H9 (cell line): ENCODE results near the gene SEMA3C. TPM values are rescaled to one million over a fixed set of nuclear protein-coding genes. Genes with fewer than 3 reads are reported as not detected.

Experiments
- DNase-seq: peaks from one replicate; pipeline ENCODE4 v3.0.0-alpha.2; 2017
- H2AFZ ChIP-seq: one replicate; pipeline ENCODE4 v1.6.1; 2013; ENCODE audit warnings: mild to moderate bottlenecking, low read length, control low read depth, moderate library complexity
- H2AK5ac ChIP-seq: 2 replicates; pipeline ENCODE4 v1.6.1; 2013; ENCODE audit warnings: low read length, control low read depth, mixed read lengths; ENCODE audit not compliant: insufficient read length
- H2BK120ac ChIP-seq: one replicate; pipeline ENCODE4 v1.6.1; 2013; ENCODE audit warnings: low read depth, mild to moderate bottlenecking, low read length, control low read depth, inconsistent platforms; ENCODE audit not compliant: poor library complexity, severe bottlenecking
- H2BK12ac ChIP-seq: 2 replicates; pipeline ENCODE4 v1.6.1; 2013; ENCODE audit warnings: low read length, control low read depth, mixed read lengths, low read depth; ENCODE audit not compliant: insufficient read length
- H2BK15ac ChIP-seq: 2 replicates; pipeline ENCODE4 v1.6.1; 2013; ENCODE audit warnings: low read depth, low read length, control low read depth
- H2BK20ac ChIP-seq: one replicate; pipeline ENCODE4 v1.6.1; 2013; ENCODE audit warnings: low read depth, mild to moderate bottlenecking, low read length, control low read depth, inconsistent platforms; ENCODE audit not compliant: poor library complexity, severe bottlenecking
- H2BK5ac ChIP-seq: 2 replicates; pipeline ENCODE4 v1.6.1; 2013; ENCODE audit warnings: low read length, control low read depth, mixed read lengths; ENCODE audit not compliant: insufficient read length
- H3K14ac ChIP-seq: 2 replicates; pipeline ENCODE4 v1.6.1; 2013; ENCODE audit warnings: low read length, control low read depth; ENCODE audit not compliant: insufficient read depth
- H3K18ac ChIP-seq: 2 replicates; pipeline ENCODE4 v1.6.1; 2013; ENCODE audit warnings: low read depth, mild to moderate bottlenecking, mixed read lengths, low read length, control low read depth; ENCODE audit not compliant: insufficient read length
- H3K23ac ChIP-seq: 2 replicates; pipeline ENCODE4 v1.6.1; 2013; ENCODE audit warnings: low read length, control low read depth, mixed read lengths, low read depth; ENCODE audit not compliant: insufficient read length
- H3K23me2 ChIP-seq: 2 replicates; pipeline ENCODE4 v1.6.1; 2013; ENCODE audit warnings: low read depth, mild to moderate bottlenecking, mixed read lengths, low read length, control low read depth; ENCODE audit not compliant: insufficient read length, poor library complexity, severe bottlenecking
- H3K27ac ChIP-seq: 2 replicates; pipeline ENCODE4 v1.5.1; 2013; ENCODE audit warnings: low read length, control low read depth, mixed read lengths, low read depth; ENCODE audit not compliant: insufficient read length
- H3K27me3 ChIP-seq: 2 replicates; pipeline ENCODE4 v1.6.1; 2013; ENCODE audit warnings: low read length, control low read depth, inconsistent platforms; ENCODE audit not compliant: insufficient read depth
- H3K4ac ChIP-seq: 2 replicates; pipeline ENCODE4 v1.6.1; 2013; ENCODE audit warnings: low read depth, mild to moderate bottlenecking, control low read depth, inconsistent platforms, low read length, moderate library complexity
- H3K4me1 ChIP-seq: 2 replicates; pipeline ENCODE4 v1.6.1; 2013; ENCODE audit warnings: low read length, control low read depth, inconsistent platforms; ENCODE audit not compliant: insufficient read depth
- H3K4me2 ChIP-seq: 2 replicates; pipeline ENCODE4 v1.6.1; 2013; ENCODE audit warnings: low read length, control low read depth, mixed read lengths; ENCODE audit not compliant: insufficient read length, insufficient read depth
- H3K56ac ChIP-seq: 2 replicates; pipeline ENCODE4 v1.6.1; 2013; ENCODE audit warnings: low read depth, mild to moderate bottlenecking, mixed read lengths, low read length, control low read depth; ENCODE audit not compliant: insufficient read length
- H3K79me1 ChIP-seq: 2 replicates; pipeline ENCODE4 v1.6.1; 2013; ENCODE audit warnings: low read depth, mild to moderate bottlenecking, moderate library complexity, low read length, control low read depth, inconsistent platforms; ENCODE audit not compliant: insufficient read depth, poor library complexity, severe bottlenecking
- H3K79me2 ChIP-seq: 2 replicates; pipeline ENCODE4 v1.6.1; 2013; ENCODE audit warnings: low read length, control low read depth, inconsistent platforms; ENCODE audit not compliant: insufficient read depth
- H3K9ac ChIP-seq: 2 replicates; pipeline ENCODE4 v1.6.1; 2013; ENCODE audit warnings: low read length, control low read depth, mixed read lengths; ENCODE audit not compliant: insufficient read length; ENCODE audit errors: extremely low read depth
- H3K9me3 ChIP-seq: one replicate; pipeline ENCODE4 v1.6.1; 2013; ENCODE audit warnings: low read depth, low read length, inconsistent platforms; ENCODE audit not compliant: control insufficient read depth
- H3T11ph ChIP-seq: one replicate; pipeline ENCODE4 v1.6.1; 2013; ENCODE audit warnings: mild to moderate bottlenecking, low read length, control low read depth, inconsistent platforms
- H4K20me1 ChIP-seq: one replicate; pipeline ENCODE4 v1.6.1; 2013; ENCODE audit not compliant: control insufficient read depth, insufficient read length, insufficient read depth
- H4K5ac ChIP-seq: 2 replicates; pipeline ENCODE4 v1.6.1; 2013; ENCODE audit warnings: low read depth, mild to moderate bottlenecking, mixed read lengths, low read length, control low read depth; ENCODE audit not compliant: insufficient read length
- H4K8ac ChIP-seq: replicated peaks from 2 replicates; pipeline ENCODE4 v1.6.1; 2013; ENCODE audit warnings: low read length, control low read depth, mixed read lengths, low read depth; ENCODE audit not compliant: insufficient read length
- H4K91ac ChIP-seq: 2 replicates; pipeline ENCODE4 v1.6.1; 2013; ENCODE audit warnings: low read depth, mild to moderate bottlenecking, moderate library complexity, mixed read lengths, low read length, control low read depth; ENCODE audit not compliant: insufficient read length
- H3K27ac Mint-ChIP-seq, 3 experiments: 2 replicates in 2 of 3; 3 replicates in 1 of 3; pipeline ENCODE4 v1.8.0; 2020 to 2021; ENCODE audit warnings: mixed read lengths in 3 of 3, mild to moderate bottlenecking in 1 of 3, moderate library complexity in 1 of 3
- H3K27me3 Mint-ChIP-seq: 2 replicates; pipeline ENCODE4 v1.8.0; 2021; ENCODE audit warnings: low read depth, mild to moderate bottlenecking, moderate library complexity, mixed read lengths
- H3K36me3 Mint-ChIP-seq, 3 experiments: 2 replicates in 2 of 3; 3 replicates in 1 of 3; pipeline ENCODE4 v1.8.0; 2020 to 2021; ENCODE audit warnings: low read depth in 3 of 3, mixed read lengths in 3 of 3; ENCODE audit not compliant: insufficient read depth in 1 of 3
- H3K4me1 Mint-ChIP-seq, 2 experiments: 2 replicates each; pipeline ENCODE4 v1.8.0; 2020; ENCODE audit warnings: mixed read lengths in 2 of 2
- H3K4me3 Mint-ChIP-seq, 2 experiments: 2 replicates in 1 of 2; 3 replicates in 1 of 2; pipeline ENCODE4 v1.8.0; 2020 to 2021; ENCODE audit warnings: mild to moderate bottlenecking in 2 of 2, mixed read lengths in 2 of 2, moderate library complexity in 1 of 2
- H3K9me3 Mint-ChIP-seq, 2 experiments: 2 replicates in 1 of 2; 3 replicates in 1 of 2; pipeline ENCODE4 v1.8.0; 2020; ENCODE audit warnings: mild to moderate bottlenecking in 2 of 2, mixed read lengths in 2 of 2, moderate library complexity in 1 of 2
- CTCF ChIP-seq: fragments of 200-600 bp; sonication (generic); conservative IDR thresholded peaks from 3 replicates; pipeline ENCODE4 v1.8.0; 2021; ENCODE audit warnings: antibody characterized with exemption, mild to moderate bottlenecking
- WGBS: extraction: QIAGEN DNeasy Blood & Tissue Kit; methylation state at CpG from one replicate; pipeline ENCODE4 v1.1.7; 2013; ENCODE audit warnings: missing lambda C conversion rate, low lambda C conversion rate, mixed read lengths; ENCODE audit not compliant: insufficient read length; ENCODE audit errors: extremely low coverage; 5-methylcytosine and 5-hydroxymethylcytosine counted together
- total RNA-seq: library from RNA; stranded (reverse); gene quantifications from 2 replicates; pipeline ENCODE4 v1.2.1, GENCODE V29; 2021

Gene SEMA3C
- total RNA-seq, 1 experiment from 2014 or later = 1.6 TPM

- Histone ChIP-seq H3K4ac (no peak overlapping the region), H3K56ac (no peak overlapping the region), H3K9me3 (no peaks in the 10 kb centered on the region), H4K8ac (no peak overlapping the region), H3K9ac (no peak overlapping the region), H4K20me1 (no peaks in the 10 kb centered on the region), H2AFZ (no peak overlapping the region), H2BK120ac (no peak overlapping the region), H4K5ac (no peak overlapping the region), H3K23me2 (no peaks in the 10 kb centered on the region), H3K27me3 (no peaks in the 10 kb centered on the region), H3K14ac (no peak overlapping the region), H3K27ac (no peak overlapping the region), H3K4me2 (no peak overlapping the region), H3K79me2 (no peaks in the 10 kb centered on the region), H2BK12ac (no peak overlapping the region), H4K91ac (no peak overlapping the region), H3K23ac (no peak overlapping the region), H3K79me1 (no peaks in the 10 kb centered on the region), H2BK15ac (no peak overlapping the region), H3T11ph (no peak overlapping the region), H2AK5ac (no peak overlapping the region), H2BK20ac (no peak overlapping the region), H3K18ac (no peak overlapping the region), H2BK5ac (no peak overlapping the region), H3K4me1 (no peaks in the 10 kb centered on the region)
- no peak overlapping the region for H3K27ac Mint-ChIP-seq
- H3K36me3 Mint-ChIP-seq = no peaks in the 10 kb centered on the region
- WGBS = no CpG with 5 or more reads among the region's 3 CpGs
- no peaks in the 10 kb centered on the region for H3K9me3 Mint-ChIP-seq
- no peak for DNase-seq
- no peaks in the 10 kb centered on the region for H3K27me3 Mint-ChIP-seq
- no peaks in the 10 kb centered on the region for H3K4me1 Mint-ChIP-seq
- no peak overlapping the region for H3K4me3 Mint-ChIP-seq
- TF ChIP-seq CTCF = no peak
Observed at GRCh38 chr7:80823057-80823456, 95.8 kb downstream of the SEMA3C start.
